ENCODE measurements around the gene DYNLL1.

- no peak for TF ChIP-seq CTCF (IDR thresholded peaks at IDR 0.05; ENCODE audit: borderline replicate concordance, extremely low read depth, low read length, poor library complexity, severe bottlenecking)
- TF ChIP-seq EZH2 (IDR thresholded peaks at IDR 0.05; ENCODE audit: borderline replicate concordance, low read depth, low read length, severe bottlenecking) = no peak
Measured at GRCh38 chr12:120483621-120484020, 12.3 kb upstream of the DYNLL1 start.
